Activated CD8-positive, alpha-beta T cell treated with anti-CD3 and anti-CD28 coated beads for 36 hours (primary cell): ENCODE measurements around the gene RBBP6. TPM values are rescaled to one million over a fixed set of nuclear protein-coding genes. Genes with fewer than 3 reads are reported as not detected.

Experiments
- ATAC-seq: fragments of 200-7000 bp; cut with Tn5 transposase; one replicate; pipeline ENCODE4 v1.10.0; 2021; ENCODE audit warnings: mild to moderate bottlenecking, moderate library complexity
- CTCF ChIA-PET: fragments of 350-600 bp; sonication (Branson Sonifier 250); formaldehyde crosslinking; loops from one replicate; lab custom pipeline; 2021; ENCODE audit warnings: antibody characterized with exemption; lab: Charles Lee
- POLR2A ChIA-PET: fragments of 350-600 bp; sonication (Branson Sonifier 250); formaldehyde crosslinking; loops from one replicate; lab custom pipeline; 2021; ENCODE audit warnings: antibody characterized with exemption; lab: Charles Lee
- DNase-seq: peaks from one replicate; pipeline ENCODE4 v3.0.0-alpha.2; 2020
- H3K27ac Mint-ChIP-seq: one replicate; pipeline ENCODE4 v1.8.0; 2021; ENCODE audit warnings: mild to moderate bottlenecking, mixed read lengths
- H3K27me3 Mint-ChIP-seq: one replicate; pipeline ENCODE4 v1.8.0; 2021; ENCODE audit warnings: mixed read lengths
- H3K36me3 Mint-ChIP-seq: one replicate; pipeline ENCODE4 v1.8.0; 2021; ENCODE audit warnings: low read depth, mixed read lengths
- H3K4me1 Mint-ChIP-seq: one replicate; pipeline ENCODE4 v1.8.0; 2021; ENCODE audit warnings: low read depth, mixed read lengths
- H3K4me3 Mint-ChIP-seq: one replicate; pipeline ENCODE4 v1.8.0; 2021; ENCODE audit warnings: mild to moderate bottlenecking, moderate library complexity, mixed read lengths
- H3K9me3 Mint-ChIP-seq: one replicate; pipeline ENCODE4 v1.8.0; 2021; ENCODE audit warnings: mixed read lengths
- CTCF ChIP-seq: fragments of 200-600 bp; IDR thresholded peaks from one replicate; pipeline ENCODE4 v1.8.0; 2022; ENCODE audit warnings: antibody characterized with exemption, mild to moderate bottlenecking
- intact Hi-C: fragments of 100-400 bp; cut with micrococcal nuclease; formaldehyde crosslinking; loops from one replicate; pipeline ENCODE4 v1.10.0; 2022
- total RNA-seq, 2 experiments: library from RNA; stranded (reverse); gene quantifications; one replicate each; pipeline ENCODE4 v1.2.3, GENCODE V29; 2021

RBBP6 gene
- total RNA-seq, 2 experiments from 2014 or later, result 71.6 to 74.8 TPM

- CTCF ChIA-PET, result interaction anchor here (1.2 to 1.6 kb wide), 2 partner anchors 9 to 466 kb away, joined by 5 read pairs; no protein-coding TSS in a partner anchor
- DNase-seq (no peak), ATAC-seq (no peak)
- POLR2A ChIA-PET, result no interaction called here
- intact Hi-C loops, result loop anchor here (10.0 kb wide), 2 partner anchors 253 to 463 kb away; partner anchors contain the start of gene CACNG3
- Mint-ChIP-seq H3K4me3 (no peak overlapping the region), H3K4me1 (no peaks in the 10 kb centered on the region), H3K27ac (no peak overlapping the region), H3K9me3 (no peaks in the 10 kb centered on the region), H3K36me3 (no peaks in the 10 kb centered on the region), H3K27me3 (peaks cover 6% of the 10 kb centered on the region)
- TF ChIP-seq CTCF, result no peak
Observed at GRCh38 chr16:24507959-24508480, 31.3 kb upstream of the RBBP6 start.

GRCh38 chr16:24508614-24509013 lies 30.8 kb upstream of the RBBP6 start:
- intact Hi-C loops, result loop anchor here (10.0 kb wide), 2 partner anchors 254 to 464 kb away; partner anchors contain the start of gene CACNG3
- ChIA-PET POLR2A (no interaction called here), CTCF (interaction anchor here (1.2 kb wide), 1 partner anchor 8 kb away, joined by 5 read pairs; no protein-coding TSS in a partner anchor)
- no peaks in the 10 kb centered on the region for H3K9me3 Mint-ChIP-seq
- no peak for DNase-seq
- H3K4me3 Mint-ChIP-seq, result no peak overlapping the region
- no peak for ATAC-seq
- no peaks in the 10 kb centered on the region for H3K4me1 Mint-ChIP-seq
- H3K36me3 Mint-ChIP-seq, result no peaks in the 10 kb centered on the region
- peaks cover 4% of the 10 kb centered on the region for H3K27me3 Mint-ChIP-seq
- TF ChIP-seq CTCF, result no peak
- H3K27ac Mint-ChIP-seq, result no peak overlapping the region

GRCh38 chr16:24509536-24509935 lies 29.8 kb upstream of the RBBP6 start:
- Mint-ChIP-seq H3K36me3 (no peaks in the 10 kb centered on the region), H3K27me3 (peaks cover 4% of the 10 kb centered on the region), H3K9me3 (no peaks in the 10 kb centered on the region), H3K4me1 (no peaks in the 10 kb centered on the region), H3K27ac (no peak overlapping the region), H3K4me3 (no peak overlapping the region)
- CTCF ChIA-PET, result no interaction called here
- intact Hi-C loops, result loop anchor here (10.0 kb wide), 2 partner anchors 255 to 465 kb away; partner anchors contain the start of gene CACNG3
- POLR2A ChIA-PET, result no interaction called here
- ATAC-seq (no peak), DNase-seq (no peak)
- no peak for TF ChIP-seq CTCF

GRCh38 chr16:24511174-24511573 lies 28.2 kb upstream of the RBBP6 start:
- ATAC-seq (no peak), DNase-seq (no peak)
- Mint-ChIP-seq H3K36me3 (no peaks in the 10 kb centered on the region), H3K4me3 (no peak overlapping the region), H3K9me3 (no peaks in the 10 kb centered on the region), H3K27me3 (peaks cover 2% of the 10 kb centered on the region), H3K27ac (no peak overlapping the region), H3K4me1 (no peaks in the 10 kb centered on the region)
- no peak for TF ChIP-seq CTCF
- intact Hi-C loops, result no loop called here
- ChIA-PET CTCF (no interaction called here), POLR2A (interaction anchor here (0.6 kb wide), 1 partner anchor 16 kb away, joined by 3 read pairs; no protein-coding TSS in a partner anchor)

GRCh38 chr16:24511792-24512191 lies 27.6 kb upstream of the RBBP6 start:
- Mint-ChIP-seq H3K36me3 (no peaks in the 10 kb centered on the region), H3K27ac (no peak overlapping the region), H3K4me3 (no peak overlapping the region), H3K27me3 (peaks cover under 1% of the 10 kb centered on the region), H3K9me3 (no peaks in the 10 kb centered on the region), H3K4me1 (peaks cover under 1% of the 10 kb centered on the region)
- no peak for ATAC-seq
- ChIA-PET POLR2A (interaction anchor here (0.6 kb wide), 1 partner anchor 17 kb away, joined by 3 read pairs; no protein-coding TSS in a partner anchor), CTCF (interaction anchor here (0.8 kb wide), 1 partner anchor 195 kb away, joined by 3 read pairs; no protein-coding TSS in a partner anchor)
- TF ChIP-seq CTCF, result no peak
- intact Hi-C loops, result no loop called here
- no peak for DNase-seq
